ENCODE measurements around the gene LSAMP. TPM values are rescaled to one million over a fixed set of nuclear protein-coding genes. Genes with fewer than 3 reads are reported as not detected.

LSAMP gene
- total RNA-seq, 1 experiment from 2014 or later: 10.1 TPM

DNA sequence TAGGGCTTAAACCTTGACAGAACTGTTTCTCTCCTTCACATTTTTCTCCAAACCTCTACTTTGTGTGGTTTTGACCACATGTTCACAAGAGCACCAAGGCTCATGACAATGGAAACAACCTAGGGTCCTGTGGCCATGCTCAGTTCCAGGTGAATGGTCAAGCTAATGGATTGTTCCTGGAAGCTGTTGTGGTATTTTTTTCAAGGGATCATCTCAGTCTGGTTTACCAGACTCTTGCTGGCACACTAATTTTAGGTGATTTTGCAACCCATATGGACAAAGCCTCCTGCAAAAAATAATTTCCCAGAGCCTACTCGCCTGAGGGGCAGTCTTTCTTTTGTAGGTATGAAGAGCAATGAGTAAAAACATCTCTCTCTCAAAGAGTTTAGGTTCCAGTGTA is 67.2 kb downstream of the LSAMP start:
- no peak overlapping the region for H3K4me3 ChIP-seq (ENCODE audit: low read depth, low read length, poor library complexity, severe bottlenecking)
- TF ChIP-seq, protein P1, sequence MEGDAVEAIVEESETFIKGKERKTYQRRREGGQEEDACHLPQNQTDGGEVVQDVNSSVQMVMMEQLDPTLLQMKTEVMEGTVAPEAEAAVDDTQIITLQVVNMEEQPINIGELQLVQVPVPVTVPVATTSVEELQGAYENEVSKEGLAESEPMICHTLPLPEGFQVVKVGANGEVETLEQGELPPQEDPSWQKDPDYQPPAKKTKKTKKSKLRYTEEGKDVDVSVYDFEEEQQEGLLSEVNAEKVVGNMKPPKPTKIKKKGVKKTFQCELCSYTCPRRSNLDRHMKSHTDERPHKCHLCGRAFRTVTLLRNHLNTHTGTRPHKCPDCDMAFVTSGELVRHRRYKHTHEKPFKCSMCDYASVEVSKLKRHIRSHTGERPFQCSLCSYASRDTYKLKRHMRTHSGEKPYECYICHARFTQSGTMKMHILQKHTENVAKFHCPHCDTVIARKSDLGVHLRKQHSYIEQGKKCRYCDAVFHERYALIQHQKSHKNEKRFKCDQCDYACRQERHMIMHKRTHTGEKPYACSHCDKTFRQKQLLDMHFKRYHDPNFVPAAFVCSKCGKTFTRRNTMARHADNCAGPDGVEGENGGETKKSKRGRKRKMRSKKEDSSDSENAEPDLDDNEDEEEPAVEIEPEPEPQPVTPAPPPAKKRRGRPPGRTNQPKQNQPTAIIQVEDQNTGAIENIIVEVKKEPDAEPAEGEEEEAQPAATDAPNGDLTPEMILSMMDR (conservative IDR thresholded peaks at IDR 0.05; ENCODE audit: low read depth, low read length): no peak
- TF ChIP-seq EZH2 (IDR thresholded peaks at IDR 0.05; ENCODE audit: borderline replicate concordance, low read depth, low read length, poor library complexity, severe bottlenecking): no peak
- no peak for DNase-seq (ENCODE audit: low spot score)
- H3K27ac ChIP-seq (ENCODE audit: low read depth, low read length, poor library complexity, severe bottlenecking): no peak overlapping the region
- intact Hi-C loops (cut with micrococcal nuclease; ENCODE audit: unreplicated experiment): no loop called here
- CTCF ChIA-PET: no interaction called here
- H3K4me1 ChIP-seq (ENCODE audit: insufficient read depth, low read length, poor library complexity, severe bottlenecking): no peaks in the 10 kb centered on the region
- H3K9me3 ChIP-seq (ENCODE audit: low read depth, low read length, poor library complexity, severe bottlenecking): no peaks in the 10 kb centered on the region
- POLR2A ChIA-PET (ENCODE audit: low non-redundant PET): no interaction called here
- H3K27me3 ChIP-seq (replicated peaks; ENCODE audit: insufficient read depth, low read depth, low read length, poor library complexity): no peaks in the 10 kb centered on the region
- no peaks in the 10 kb centered on the region for H3K36me3 ChIP-seq (ENCODE audit: insufficient read depth, low read length, poor library complexity, severe bottlenecking)
- BruUV-seq (replicated peaks): no TSS peak

DNA sequence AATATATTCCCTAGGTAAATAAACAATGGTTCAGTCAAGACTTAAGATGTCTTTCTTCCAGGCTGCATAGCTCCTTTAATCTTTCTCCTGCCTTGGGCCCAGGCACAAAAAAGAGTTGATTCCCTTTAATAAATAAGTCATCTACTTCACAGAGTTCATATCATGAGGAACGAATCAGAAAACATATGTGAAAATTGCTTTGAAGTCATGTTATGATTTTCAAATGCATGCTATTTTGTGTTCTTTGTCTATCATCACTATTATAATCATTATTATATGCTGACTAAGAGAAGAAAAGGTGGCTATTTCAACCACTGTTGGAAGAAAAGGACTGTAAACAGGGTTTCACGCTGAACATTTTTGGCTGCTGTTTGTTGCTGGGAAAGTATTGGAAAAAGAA is 70.4 kb downstream of the LSAMP start:
- no peak for DNase-seq (ENCODE audit: low spot score)
- BruUV-seq (replicated peaks): no TSS peak
- ChIA-PET CTCF (no interaction called here), POLR2A (ENCODE audit: low non-redundant PET) (interaction anchor here (0.6 kb wide), 1 partner anchor 57 kb away, joined by 12 read pairs; no protein-coding TSS in a partner anchor)
- Histone ChIP-seq H3K36me3 (ENCODE audit: insufficient read depth, low read length, poor library complexity, severe bottlenecking) (no peaks in the 10 kb centered on the region), H3K27me3 (replicated peaks; ENCODE audit: insufficient read depth, low read depth, low read length, poor library complexity) (no peaks in the 10 kb centered on the region), H3K4me3 (ENCODE audit: low read depth, low read length, poor library complexity, severe bottlenecking) (no peak overlapping the region), H3K9me3 (ENCODE audit: low read depth, low read length, poor library complexity, severe bottlenecking) (no peaks in the 10 kb centered on the region), H3K4me1 (ENCODE audit: insufficient read depth, low read length, poor library complexity, severe bottlenecking) (no peaks in the 10 kb centered on the region), H3K27ac (ENCODE audit: low read depth, low read length, poor library complexity, severe bottlenecking) (no peak overlapping the region)
- intact Hi-C loops (cut with micrococcal nuclease; ENCODE audit: unreplicated experiment): no loop called here
- TF ChIP-seq EZH2 (IDR thresholded peaks at IDR 0.05; ENCODE audit: borderline replicate concordance, low read depth, low read length, poor library complexity, severe bottlenecking): no peak
- TF ChIP-seq, protein P1 (conservative IDR thresholded peaks at IDR 0.05; ENCODE audit: low read depth, low read length): no peak

GRCh38 chr3:116367761-116368395 is 77.4 kb downstream of the LSAMP start:
- TF ChIP-seq EZH2 (IDR thresholded peaks at IDR 0.05; ENCODE audit: borderline replicate concordance, low read depth, low read length, poor library complexity, severe bottlenecking): no peak
- TF ChIP-seq, protein P1 (conservative IDR thresholded peaks at IDR 0.05; ENCODE audit: low read depth, low read length): no peak
- intact Hi-C loops (cut with micrococcal nuclease; ENCODE audit: unreplicated experiment): no loop called here
- no peak overlapping the region for H3K4me3 ChIP-seq (ENCODE audit: low read depth, low read length, poor library complexity, severe bottlenecking)
- BruUV-seq (replicated peaks): no TSS peak
- no peaks in the 10 kb centered on the region for H3K36me3 ChIP-seq (ENCODE audit: insufficient read depth, low read length, poor library complexity, severe bottlenecking)
- H3K27ac ChIP-seq (ENCODE audit: low read depth, low read length, poor library complexity, severe bottlenecking): no peak overlapping the region
- no peaks in the 10 kb centered on the region for H3K27me3 ChIP-seq (replicated peaks; ENCODE audit: insufficient read depth, low read depth, low read length, poor library complexity)
- DNase-seq (ENCODE audit: low spot score): no peak
- no peaks in the 10 kb centered on the region for H3K9me3 ChIP-seq (ENCODE audit: low read depth, low read length, poor library complexity, severe bottlenecking)
- CTCF ChIA-PET: no interaction called here
- H3K4me1 ChIP-seq (ENCODE audit: insufficient read depth, low read length, poor library complexity, severe bottlenecking): no peaks in the 10 kb centered on the region
- POLR2A ChIA-PET (ENCODE audit: low non-redundant PET): no interaction called here

All from A673 (cell line).